ENCODE measurements around the gene IER3IP1. TPM values are rescaled to one million over a fixed set of nuclear protein-coding genes. Genes with fewer than 3 reads are reported as not detected.

IER3IP1 gene
- total RNA-seq, 1 experiment from 2014 or later, result 8.8 TPM

DNA sequence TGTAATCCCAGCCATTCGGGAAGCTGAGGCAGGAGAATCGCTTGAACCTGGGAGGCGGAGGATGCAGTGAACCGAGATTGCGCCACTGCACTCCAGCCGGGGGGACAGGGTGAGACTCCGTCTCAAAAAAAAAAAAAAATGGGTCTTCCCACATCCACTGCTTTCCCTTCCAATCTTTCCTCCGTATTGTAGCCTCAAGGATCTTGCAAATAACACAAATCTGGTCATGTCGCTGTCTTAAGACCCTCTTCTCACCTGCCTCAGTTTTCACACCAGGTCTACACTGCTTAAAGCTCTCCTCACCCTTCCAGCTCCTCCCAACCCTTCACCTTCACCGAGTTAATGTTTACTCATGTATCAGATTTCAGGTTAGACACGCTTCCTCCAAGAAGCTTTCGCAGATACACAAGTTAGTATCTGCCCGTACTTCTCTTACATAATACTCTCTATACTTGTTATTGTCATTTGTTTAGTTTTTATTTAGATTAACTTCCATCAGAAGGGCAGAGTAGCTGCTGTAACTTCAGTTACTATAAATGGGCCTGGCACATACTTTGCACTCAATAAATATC, 1.5 kb downstream of the IER3IP1 start:
- intact Hi-C loops (cut with micrococcal nuclease; ENCODE audit: unreplicated experiment), result no loop called here
- DNase-seq, result peak in 1 of 2 experiments; percentile 83

DNA sequence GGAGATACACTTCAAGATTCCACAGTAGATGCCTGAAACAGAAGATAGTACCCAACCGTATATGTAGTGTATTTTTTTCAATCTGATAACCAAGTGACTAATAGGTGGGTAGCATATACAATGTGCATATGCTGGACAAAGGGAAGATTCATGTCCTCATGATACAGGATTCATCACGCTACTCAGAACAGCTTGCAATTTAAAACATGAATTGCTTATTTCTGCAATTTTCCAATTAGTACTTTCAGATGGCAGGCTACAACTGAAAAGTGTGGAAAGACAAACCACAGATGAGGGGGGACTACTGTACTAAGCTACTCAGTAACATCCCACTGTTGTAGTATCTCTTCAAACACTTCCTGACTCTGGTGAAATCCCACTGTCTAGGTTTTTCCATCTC, 3.7 kb downstream of the IER3IP1 start:
- Histone ChIP-seq H3K9me3 (ENCODE audit: insufficient read depth, low read depth) (no peaks in the 10 kb centered on the region), H3K79me2 (ENCODE audit: low read depth) (peaks cover 80% of the 10 kb centered on the region), H3F3A (ENCODE audit: insufficient read depth, low read depth) (peaks cover 9% of the 10 kb centered on the region), H2AFZ (no peak overlapping the region), H4K20me1 (ENCODE audit: insufficient read depth) (peaks cover 18% of the 10 kb centered on the region), H3K4me1 (replicated peaks; ENCODE audit: insufficient read depth) (peaks cover 14% of the 10 kb centered on the region), H3K4me2 (no peak overlapping the region), H3K4me3 (no peak overlapping the region), H3K36me3 (ENCODE audit: low read depth) (peaks cover 15% of the 10 kb centered on the region; the same call in 1 of the 2 replicates), H3K27ac (no peak overlapping the region), H3K27me3 (ENCODE audit: insufficient read depth, low read depth) (no peaks in the 10 kb centered on the region), H3K9me2 (ENCODE audit: insufficient read depth) (no peaks in the 10 kb centered on the region)
- no TSS peak for BruUV-seq (replicated peaks)
- TF ChIP-seq, protein P1, sequence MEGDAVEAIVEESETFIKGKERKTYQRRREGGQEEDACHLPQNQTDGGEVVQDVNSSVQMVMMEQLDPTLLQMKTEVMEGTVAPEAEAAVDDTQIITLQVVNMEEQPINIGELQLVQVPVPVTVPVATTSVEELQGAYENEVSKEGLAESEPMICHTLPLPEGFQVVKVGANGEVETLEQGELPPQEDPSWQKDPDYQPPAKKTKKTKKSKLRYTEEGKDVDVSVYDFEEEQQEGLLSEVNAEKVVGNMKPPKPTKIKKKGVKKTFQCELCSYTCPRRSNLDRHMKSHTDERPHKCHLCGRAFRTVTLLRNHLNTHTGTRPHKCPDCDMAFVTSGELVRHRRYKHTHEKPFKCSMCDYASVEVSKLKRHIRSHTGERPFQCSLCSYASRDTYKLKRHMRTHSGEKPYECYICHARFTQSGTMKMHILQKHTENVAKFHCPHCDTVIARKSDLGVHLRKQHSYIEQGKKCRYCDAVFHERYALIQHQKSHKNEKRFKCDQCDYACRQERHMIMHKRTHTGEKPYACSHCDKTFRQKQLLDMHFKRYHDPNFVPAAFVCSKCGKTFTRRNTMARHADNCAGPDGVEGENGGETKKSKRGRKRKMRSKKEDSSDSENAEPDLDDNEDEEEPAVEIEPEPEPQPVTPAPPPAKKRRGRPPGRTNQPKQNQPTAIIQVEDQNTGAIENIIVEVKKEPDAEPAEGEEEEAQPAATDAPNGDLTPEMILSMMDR (conservative IDR thresholded peaks at IDR 0.05), result no peak
- no peak for TF ChIP-seq EZH2 (IDR thresholded peaks at IDR 0.05; ENCODE audit: low read depth)
- intact Hi-C loops (cut with micrococcal nuclease; ENCODE audit: unreplicated experiment), result no loop called here
- POLR2A ChIA-PET (ENCODE audit: unreplicated experiment), result no interaction called here
- no peak for DNase-seq
- CTCF ChIA-PET, result no interaction called here

More for the DNA sequence above, 1.5 kb downstream of the IER3IP1 start:
- BruUV-seq (replicated peaks), result no TSS peak
- ChIA-PET CTCF (interaction anchor here (0.7 kb wide), 1 partner anchor 29 kb away, joined by 3 read pairs; no protein-coding TSS in a partner anchor), POLR2A (ENCODE audit: unreplicated experiment) (no interaction called here)
- Histone ChIP-seq H3K4me2 (peak overlapping the region; percentile 99), H3K9me2 (ENCODE audit: insufficient read depth) (no peaks in the 10 kb centered on the region), H4K20me1 (ENCODE audit: insufficient read depth) (peaks cover 4% of the 10 kb centered on the region; the same call in 1 of the 2 replicates), H3K79me2 (ENCODE audit: low read depth) (peaks cover 64% of the 10 kb centered on the region), H3K9me3 (ENCODE audit: insufficient read depth, low read depth) (no peaks in the 10 kb centered on the region), H3K4me3 (peak overlapping the region; percentile 94), H3K27me3 (ENCODE audit: insufficient read depth, low read depth) (no peaks in the 10 kb centered on the region), H3K27ac (peak overlapping the region; percentile 74), H3K4me1 (replicated peaks; ENCODE audit: insufficient read depth) (peaks cover 14% of the 10 kb centered on the region), H2AFZ (peak overlapping the region; percentile 99), H3F3A (ENCODE audit: insufficient read depth, low read depth) (peaks cover 9% of the 10 kb centered on the region), H3K36me3 (ENCODE audit: low read depth) (0 out of 2 replicates have a peak, but pooled peaks cover 11% of the 10 kb centered on the region)
- TF ChIP-seq, protein P1 (conservative IDR thresholded peaks at IDR 0.05), result no peak
- no peak for TF ChIP-seq EZH2 (IDR thresholded peaks at IDR 0.05; ENCODE audit: low read depth)

DNA sequence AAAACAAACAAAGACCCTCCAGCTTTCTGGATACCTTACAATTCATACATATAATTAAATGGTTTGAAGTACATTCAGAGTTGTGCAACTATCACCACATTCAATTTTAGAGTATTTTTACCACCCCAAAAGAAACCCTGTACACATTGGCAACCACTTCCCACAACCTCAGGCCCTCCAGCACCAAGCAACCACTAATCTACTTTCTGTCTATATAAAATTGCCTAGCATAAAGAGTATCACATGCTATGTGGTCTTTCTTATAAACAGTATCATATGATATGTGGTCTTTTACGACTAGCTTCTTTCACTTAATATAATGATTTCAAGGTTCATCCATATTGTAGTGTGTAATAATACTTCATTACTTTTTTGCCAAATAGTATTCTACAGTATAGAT, 7.3 kb downstream of the IER3IP1 start:
- peaks cover 85% of the 10 kb centered on the region for H3K79me2 ChIP-seq (ENCODE audit: low read depth)
- no peaks in the 10 kb centered on the region for H3K9me3 ChIP-seq (ENCODE audit: insufficient read depth, low read depth)
- H3K9me2 ChIP-seq (ENCODE audit: insufficient read depth), result no peaks in the 10 kb centered on the region
- peaks cover 20% of the 10 kb centered on the region for H3K36me3 ChIP-seq (ENCODE audit: low read depth)
- no peak overlapping the region for H3K4me3 ChIP-seq
- no TSS peak for BruUV-seq (replicated peaks)
- no peak for TF ChIP-seq EZH2 (IDR thresholded peaks at IDR 0.05; ENCODE audit: low read depth)
- TF ChIP-seq, protein P1 (conservative IDR thresholded peaks at IDR 0.05), result no peak
- no peak for DNase-seq
- H3K4me2 ChIP-seq, result no peak overlapping the region
- H3K27ac ChIP-seq, result no peak overlapping the region
- H3K27me3 ChIP-seq (ENCODE audit: insufficient read depth, low read depth), result no peaks in the 10 kb centered on the region
- peaks cover 7% of the 10 kb centered on the region; the same call in 1 of the 2 replicates for H3K4me1 ChIP-seq (replicated peaks; ENCODE audit: insufficient read depth)
- H2AFZ ChIP-seq, result no peak overlapping the region
- intact Hi-C loops (cut with micrococcal nuclease; ENCODE audit: unreplicated experiment), result no loop called here
- peaks cover 34% of the 10 kb centered on the region for H4K20me1 ChIP-seq (ENCODE audit: insufficient read depth)
- POLR2A ChIA-PET (ENCODE audit: unreplicated experiment), result no interaction called here
- CTCF ChIA-PET, result no interaction called here
- H3F3A ChIP-seq (ENCODE audit: insufficient read depth, low read depth), result no peaks in the 10 kb centered on the region; the same call in 1 of the 2 replicates
